Stomach (tissue), 4 donors: ENCODE data around the gene PLAGL1.

Experiments used
- CTCF ChIP-seq, 7 experiments: fragments of 450-650 bp in 4 of 7; fragments of 200-600 bp in 3 of 7; sonication (generic) in 3 of 7; IDR thresholded peaks; one replicate each; pipeline ENCODE4 v1.5.1; 2016 to 2019; ENCODE audit warnings: antibody characterized with exemption in 7 of 7, control low read depth in 2 of 7, mild to moderate bottlenecking in 1 of 7
- EP300 ChIP-seq: sonication (generic); formaldehyde crosslinking; IDR thresholded peaks from one replicate; pipeline ENCODE4 v1.6.1; 2017; ENCODE audit warnings: antibody characterized with exemption
- POLR2A ChIP-seq, 4 donors: fragments of 450-650 bp; IDR thresholded peaks; one replicate each; pipeline ENCODE4 v1.6.1; 2016; ENCODE audit warnings: antibody characterized with exemption in 4 of 4, control low read depth in 2 of 4, mild to moderate bottlenecking in 1 of 4, moderate library complexity in 1 of 4
- POLR2AphosphoS5 ChIP-seq, 3 donors: sonication (generic); formaldehyde crosslinking; IDR thresholded peaks; one replicate each; pipeline ENCODE4 v1.6.1; 2016; ENCODE audit warnings: antibody characterized with exemption in 3 of 3

- TF ChIP-seq CTCF (IDR thresholded peaks at IDR 0.05) (no peak), POLR2AphosphoS5 (IDR thresholded peaks at IDR 0.05) (no peak), POLR2A (IDR thresholded peaks at IDR 0.05) (no peak), EP300 (no peak)
These were observed 71.0 kb downstream of the PLAGL1 start for GRCh38 chr6:143936778-143937667.
